Measurements from ENCODE around the gene ACP4.
"Not testable (repeated sequence)": the region's sequence is repeated elsewhere in the genome, so short reads cannot be mapped to it uniquely, and the experiment has no call there.

Gene ACP4

GRCh38 chr19:50759076-50759475, 31.1 kb upstream of the ACP4 start:
- not testable (repeated sequence) for H3K9ac ChIP-seq (ENCODE audit: low read depth in 1 of 2, low read length in 2 of 2); H3K27me3 ChIP-seq (ENCODE audit: control insufficient read depth in 1 of 2, insufficient read depth in 2 of 2, low read length in 2 of 2); H3K9me3 ChIP-seq (ENCODE audit: control insufficient read depth in 1 of 2, low read length in 2 of 2); H3K27ac ChIP-seq (ENCODE audit: low read depth, low read length); H3K36me3 ChIP-seq (ENCODE audit: control insufficient read depth in 1 of 2, insufficient read depth in 2 of 2, low read length in 2 of 2); H3K4me1 ChIP-seq (ENCODE audit: control insufficient read depth in 1 of 2, insufficient read depth in 2 of 2, low read length in 2 of 2); H3K4me3 ChIP-seq (ENCODE audit: low read depth in 1 of 2, low read length in 2 of 2)

GRCh38 chr19:50759886-50760285, 30.3 kb upstream of the ACP4 start:
- Histone ChIP-seq H3K36me3 (ENCODE audit: control insufficient read depth in 1 of 2, insufficient read depth in 2 of 2, low read length in 2 of 2) (no peaks in the 10 kb centered on the region), H3K9me3 (ENCODE audit: control insufficient read depth in 1 of 2, low read length in 2 of 2) (no peaks in the 10 kb centered on the region), H3K9ac (ENCODE audit: low read depth in 1 of 2, low read length in 2 of 2) (no peak overlapping the region), H3K4me3 (ENCODE audit: low read depth in 1 of 2, low read length in 2 of 2) (no peak overlapping the region), H3K27me3 (ENCODE audit: control insufficient read depth in 1 of 2, insufficient read depth in 2 of 2, low read length in 2 of 2) (no peaks in the 10 kb centered on the region), H3K4me1 (ENCODE audit: control insufficient read depth in 1 of 2, insufficient read depth in 2 of 2, low read length in 2 of 2) (no peaks in the 10 kb centered on the region), H3K27ac (ENCODE audit: low read depth, low read length) (no peak overlapping the region)

GRCh38 chr19:50761501-50761900, 28.7 kb upstream of the ACP4 start:
- not testable (repeated sequence) for H3K36me3 ChIP-seq (ENCODE audit: control insufficient read depth in 1 of 2, insufficient read depth in 2 of 2, low read length in 2 of 2); H3K27me3 ChIP-seq (ENCODE audit: control insufficient read depth in 1 of 2, insufficient read depth in 2 of 2, low read length in 2 of 2); H3K9me3 ChIP-seq (ENCODE audit: control insufficient read depth in 1 of 2, low read length in 2 of 2); H3K9ac ChIP-seq (ENCODE audit: low read depth in 1 of 2, low read length in 2 of 2); H3K27ac ChIP-seq (ENCODE audit: low read depth, low read length); H3K4me3 ChIP-seq (ENCODE audit: low read depth in 1 of 2, low read length in 2 of 2); H3K4me1 ChIP-seq (ENCODE audit: control insufficient read depth in 1 of 2, insufficient read depth in 2 of 2, low read length in 2 of 2)

- not testable (repeated sequence) for H3K27me3 ChIP-seq (ENCODE audit: control insufficient read depth in 1 of 2, insufficient read depth in 2 of 2, low read length in 2 of 2)
Observed at GRCh38 chr19:50763521-50763920, 26.7 kb upstream of the ACP4 start.

GRCh38 chr19:50764409-50764808, 25.8 kb upstream of the ACP4 start:
- H3K27ac ChIP-seq (ENCODE audit: low read depth, low read length) = no peak overlapping the region
- no peak overlapping the region for H3K4me3 ChIP-seq (ENCODE audit: low read depth in 1 of 2, low read length in 2 of 2)
- no peaks in the 10 kb centered on the region for H3K36me3 ChIP-seq (ENCODE audit: control insufficient read depth in 1 of 2, insufficient read depth in 2 of 2, low read length in 2 of 2)
- H3K27me3 ChIP-seq (ENCODE audit: control insufficient read depth in 1 of 2, insufficient read depth in 2 of 2, low read length in 2 of 2) = no peaks in the 10 kb centered on the region
- no peak overlapping the region for H3K9ac ChIP-seq (ENCODE audit: low read depth in 1 of 2, low read length in 2 of 2)
- H3K9me3 ChIP-seq (ENCODE audit: control insufficient read depth in 1 of 2, low read length in 2 of 2) = no peaks in the 10 kb centered on the region
- H3K4me1 ChIP-seq (ENCODE audit: control insufficient read depth in 1 of 2, insufficient read depth in 2 of 2, low read length in 2 of 2) = no peaks in the 10 kb centered on the region

More at GRCh38 chr19:50763521-50763920, 26.7 kb upstream of the ACP4 start:
- H3K36me3 ChIP-seq (ENCODE audit: control insufficient read depth in 1 of 2, insufficient read depth in 2 of 2, low read length in 2 of 2); H3K4me3 ChIP-seq (ENCODE audit: low read depth in 1 of 2, low read length in 2 of 2); H3K9me3 ChIP-seq (ENCODE audit: control insufficient read depth in 1 of 2, low read length in 2 of 2); H3K27ac ChIP-seq (ENCODE audit: low read depth, low read length); H3K4me1 ChIP-seq (ENCODE audit: control insufficient read depth in 1 of 2, insufficient read depth in 2 of 2, low read length in 2 of 2); H3K9ac ChIP-seq (ENCODE audit: low read depth in 1 of 2, low read length in 2 of 2): not testable (repeated sequence)

GRCh38 chr19:50766746-50767145, 23.5 kb upstream of the ACP4 start:
- H3K4me3 ChIP-seq (ENCODE audit: low read depth in 1 of 2, low read length in 2 of 2); H3K9me3 ChIP-seq (ENCODE audit: control insufficient read depth in 1 of 2, low read length in 2 of 2); H3K4me1 ChIP-seq (ENCODE audit: control insufficient read depth in 1 of 2, insufficient read depth in 2 of 2, low read length in 2 of 2); H3K27me3 ChIP-seq (ENCODE audit: control insufficient read depth in 1 of 2, insufficient read depth in 2 of 2, low read length in 2 of 2); H3K36me3 ChIP-seq (ENCODE audit: control insufficient read depth in 1 of 2, insufficient read depth in 2 of 2, low read length in 2 of 2); H3K9ac ChIP-seq (ENCODE audit: low read depth in 1 of 2, low read length in 2 of 2); H3K27ac ChIP-seq (ENCODE audit: low read depth, low read length): not testable (repeated sequence)

GRCh38 chr19:50767263-50767662, 23.0 kb upstream of the ACP4 start:
- H3K9me3 ChIP-seq (ENCODE audit: control insufficient read depth in 1 of 2, low read length in 2 of 2); H3K36me3 ChIP-seq (ENCODE audit: control insufficient read depth in 1 of 2, insufficient read depth in 2 of 2, low read length in 2 of 2); H3K27ac ChIP-seq (ENCODE audit: low read depth, low read length); H3K27me3 ChIP-seq (ENCODE audit: control insufficient read depth in 1 of 2, insufficient read depth in 2 of 2, low read length in 2 of 2); H3K4me3 ChIP-seq (ENCODE audit: low read depth in 1 of 2, low read length in 2 of 2); H3K4me1 ChIP-seq (ENCODE audit: control insufficient read depth in 1 of 2, insufficient read depth in 2 of 2, low read length in 2 of 2); H3K9ac ChIP-seq (ENCODE audit: low read depth in 1 of 2, low read length in 2 of 2): not testable (repeated sequence)

GRCh38 chr19:50768277-50768676, 21.9 kb upstream of the ACP4 start:
- Histone ChIP-seq H3K4me3 (ENCODE audit: low read depth in 1 of 2, low read length in 2 of 2) (no peak overlapping the region), H3K9ac (ENCODE audit: low read depth in 1 of 2, low read length in 2 of 2) (no peak overlapping the region), H3K4me1 (ENCODE audit: control insufficient read depth in 1 of 2, insufficient read depth in 2 of 2, low read length in 2 of 2) (no peaks in the 10 kb centered on the region), H3K27ac (ENCODE audit: low read depth, low read length) (no peak overlapping the region), H3K36me3 (ENCODE audit: control insufficient read depth in 1 of 2, insufficient read depth in 2 of 2, low read length in 2 of 2) (no peaks in the 10 kb centered on the region), H3K27me3 (ENCODE audit: control insufficient read depth in 1 of 2, insufficient read depth in 2 of 2, low read length in 2 of 2) (no peaks in the 10 kb centered on the region), H3K9me3 (ENCODE audit: control insufficient read depth in 1 of 2, low read length in 2 of 2) (peaks cover 0 to 3% of the 10 kb centered on the region in 2 donors)

- not testable (repeated sequence) for H3K36me3 ChIP-seq (ENCODE audit: control insufficient read depth in 1 of 2, insufficient read depth in 2 of 2, low read length in 2 of 2); H3K9ac ChIP-seq (ENCODE audit: low read depth in 1 of 2, low read length in 2 of 2); H3K27me3 ChIP-seq (ENCODE audit: control insufficient read depth in 1 of 2, insufficient read depth in 2 of 2, low read length in 2 of 2); H3K4me1 ChIP-seq (ENCODE audit: control insufficient read depth in 1 of 2, insufficient read depth in 2 of 2, low read length in 2 of 2); H3K9me3 ChIP-seq (ENCODE audit: control insufficient read depth in 1 of 2, low read length in 2 of 2); H3K27ac ChIP-seq (ENCODE audit: low read depth, low read length); H3K4me3 ChIP-seq (ENCODE audit: low read depth in 1 of 2, low read length in 2 of 2)
Observed at GRCh38 chr19:50770164-50770563, 20.1 kb upstream of the ACP4 start, which contains the start of gene GPR32. TSS of gene GPR32 (plus strand) at chr19:50770464. CDS start at chr19:50770601, 137 bp downstream.

- Histone ChIP-seq H3K27ac (ENCODE audit: low read depth, low read length) (no peak overlapping the region), H3K4me1 (ENCODE audit: control insufficient read depth in 1 of 2, insufficient read depth in 2 of 2, low read length in 2 of 2) (no peaks in the 10 kb centered on the region), H3K27me3 (ENCODE audit: control insufficient read depth in 1 of 2, insufficient read depth in 2 of 2, low read length in 2 of 2) (no peaks in the 10 kb centered on the region), H3K4me3 (ENCODE audit: low read depth in 1 of 2, low read length in 2 of 2) (no peak overlapping the region), H3K9ac (ENCODE audit: low read depth in 1 of 2, low read length in 2 of 2) (no peak overlapping the region), H3K36me3 (ENCODE audit: control insufficient read depth in 1 of 2, insufficient read depth in 2 of 2, low read length in 2 of 2) (no peaks in the 10 kb centered on the region), H3K9me3 (ENCODE audit: control insufficient read depth in 1 of 2, low read length in 2 of 2) (peaks cover 0 to 3% of the 10 kb centered on the region in 2 donors)
Observed at GRCh38 chr19:50770888-50771287, 19.3 kb upstream of the ACP4 start.

GRCh38 chr19:50772476-50772875, 17.7 kb upstream of the ACP4 start:
- Histone ChIP-seq H3K9ac (ENCODE audit: low read depth in 1 of 2, low read length in 2 of 2) (no peak overlapping the region), H3K4me3 (ENCODE audit: low read depth in 1 of 2, low read length in 2 of 2) (no peak overlapping the region), H3K4me1 (ENCODE audit: control insufficient read depth in 1 of 2, insufficient read depth in 2 of 2, low read length in 2 of 2) (no peaks in the 10 kb centered on the region), H3K36me3 (ENCODE audit: control insufficient read depth in 1 of 2, insufficient read depth in 2 of 2, low read length in 2 of 2) (no peaks in the 10 kb centered on the region), H3K9me3 (ENCODE audit: control insufficient read depth in 1 of 2, low read length in 2 of 2) (peaks cover 0 to 3% of the 10 kb centered on the region in 2 donors), H3K27me3 (ENCODE audit: control insufficient read depth in 1 of 2, insufficient read depth in 2 of 2, low read length in 2 of 2) (peaks cover under 1 to 4% of the 10 kb centered on the region in 2 donors), H3K27ac (ENCODE audit: low read depth, low read length) (no peak overlapping the region)
